Measurements from ENCODE around the gene KCNT2. TPM values are rescaled to one million over a fixed set of nuclear protein-coding genes. Genes with fewer than 3 reads are reported as not detected.
A peak's percentile ranks its signal among the peaks of the same experiment; 100 is the strongest.
"Not testable (repeated sequence)": the region's sequence is repeated elsewhere in the genome, so short reads cannot be mapped to it uniquely, and the experiment has no call there.

The KCNT2 gene
- total RNA-seq, 1 donor from 2014 or later, result 0.62 TPM

DNA sequence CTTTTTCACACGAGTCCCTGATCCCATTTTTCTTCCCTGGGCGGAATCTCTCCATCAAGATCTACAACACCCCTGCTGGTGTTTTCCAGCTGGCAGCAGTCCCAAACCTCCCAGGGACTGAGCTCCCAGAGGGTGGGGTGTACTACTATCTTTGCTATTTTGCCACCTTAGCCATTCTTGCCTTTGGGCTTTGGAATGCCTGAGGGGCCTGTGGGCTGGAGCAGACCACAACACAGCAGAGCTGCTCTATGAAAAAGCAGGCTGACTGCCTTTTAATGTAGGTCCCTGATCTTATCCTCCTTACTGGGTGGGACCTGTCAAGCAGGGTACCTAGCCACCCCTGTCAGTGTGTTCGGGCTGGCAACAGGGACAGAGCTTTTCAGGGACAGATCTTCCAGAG, 91.9 kb downstream of the KCNT2 start:
- peak; percentile 57 for DNase-seq (ENCODE audit: low read depth)

DNA sequence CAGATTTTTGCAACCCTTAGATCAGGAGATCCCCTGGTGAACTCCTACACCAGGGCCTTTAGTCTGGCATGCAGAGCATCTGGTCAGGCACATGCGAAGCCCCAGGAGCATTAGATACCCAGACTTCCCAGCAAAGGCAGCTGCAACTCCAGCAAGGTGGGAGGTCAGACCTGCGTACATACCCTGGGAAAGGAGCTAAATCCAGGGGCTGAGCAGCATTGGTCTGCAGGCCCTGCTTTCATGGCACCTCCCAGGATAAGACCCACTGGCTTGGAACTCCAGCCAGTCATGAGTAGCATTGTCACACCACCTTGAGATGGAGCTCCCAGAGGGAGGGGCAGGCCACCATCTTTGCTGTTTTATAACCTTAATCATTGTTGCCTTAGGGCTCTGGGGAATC, 92.3 kb downstream of the KCNT2 start:
- no peak for DNase-seq (ENCODE audit: low read depth)

DNA sequence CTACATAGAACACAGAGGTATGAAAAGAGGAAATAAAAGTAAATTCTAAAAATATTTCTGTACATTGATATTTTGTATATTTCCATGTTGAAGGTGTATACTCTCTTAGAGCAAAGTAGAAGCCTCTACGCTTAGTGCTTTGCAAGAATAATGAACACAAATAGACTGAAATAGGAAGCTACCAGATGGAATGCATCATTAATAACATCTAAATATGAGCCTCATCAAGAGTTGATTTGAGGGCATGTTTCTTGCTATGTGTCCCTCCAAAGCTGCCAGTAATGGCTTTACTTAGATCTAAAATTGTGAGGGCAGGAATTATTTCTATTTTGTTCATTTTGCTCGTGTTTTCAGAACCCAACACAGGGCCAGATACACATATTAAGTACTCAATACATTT, 94.4 kb downstream of the KCNT2 start:
- no peak for DNase-seq (ENCODE audit: low read depth)

DNA sequence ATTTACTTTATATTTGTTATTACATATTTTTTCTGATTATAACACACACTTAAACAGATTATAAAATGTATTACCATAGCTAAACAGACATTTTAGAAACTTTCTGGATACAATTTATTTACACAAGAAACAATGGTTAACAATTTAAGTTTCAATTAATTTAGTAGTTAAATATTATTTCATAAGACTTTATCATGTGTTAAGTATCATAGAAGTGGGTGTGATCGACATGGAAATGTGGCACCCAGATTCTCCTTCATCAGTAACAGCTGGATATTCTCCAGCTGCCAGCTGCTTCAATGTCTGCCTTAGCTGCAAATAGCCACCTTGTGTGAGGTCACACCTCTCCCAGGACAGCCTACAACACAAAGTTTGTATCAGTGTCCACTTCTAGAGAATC, 97.8 kb downstream of the KCNT2 start:
- no peak for DNase-seq (ENCODE audit: low read depth)

DNA sequence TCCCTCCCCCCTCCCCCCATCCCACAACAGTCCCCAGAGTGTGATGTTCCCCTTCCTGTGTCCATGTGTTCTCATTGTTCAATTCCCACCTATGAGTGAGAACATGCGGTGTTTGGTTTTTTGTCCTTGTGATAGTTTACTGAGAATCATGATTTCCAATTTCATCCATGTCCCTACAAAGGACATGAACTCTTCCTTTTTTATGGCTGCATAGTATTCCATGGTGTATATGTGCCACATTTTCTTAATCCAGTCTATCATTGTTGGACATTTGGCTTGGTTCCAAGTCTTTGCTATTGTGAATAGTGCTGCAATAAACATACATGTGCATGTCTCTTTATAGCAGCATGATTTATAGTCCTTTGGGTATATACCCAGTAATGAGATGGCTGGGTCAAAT, 104.0 kb downstream of the KCNT2 start:
- not testable (repeated sequence) for DNase-seq (ENCODE audit: low read depth)

DNA sequence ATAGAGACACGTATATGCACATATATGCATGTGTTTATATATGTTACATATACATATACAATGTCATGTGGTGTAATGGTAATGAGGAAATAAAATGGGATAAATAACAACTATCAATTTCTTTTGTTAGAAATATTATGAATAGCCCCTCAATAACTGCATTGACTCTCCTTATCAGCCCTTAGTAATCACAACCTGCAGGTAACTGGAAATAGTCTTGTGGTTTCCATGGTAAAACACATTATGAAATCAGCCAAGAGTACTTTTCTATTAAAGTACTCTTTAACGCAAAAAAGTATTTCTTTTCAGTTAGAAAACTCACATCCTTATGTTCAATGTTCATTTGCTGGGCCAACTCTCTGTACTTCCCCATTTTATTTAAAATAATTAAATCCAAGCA, 105.8 kb downstream of the KCNT2 start:
- DNase-seq (ENCODE audit: low read depth), result no peak

DNA sequence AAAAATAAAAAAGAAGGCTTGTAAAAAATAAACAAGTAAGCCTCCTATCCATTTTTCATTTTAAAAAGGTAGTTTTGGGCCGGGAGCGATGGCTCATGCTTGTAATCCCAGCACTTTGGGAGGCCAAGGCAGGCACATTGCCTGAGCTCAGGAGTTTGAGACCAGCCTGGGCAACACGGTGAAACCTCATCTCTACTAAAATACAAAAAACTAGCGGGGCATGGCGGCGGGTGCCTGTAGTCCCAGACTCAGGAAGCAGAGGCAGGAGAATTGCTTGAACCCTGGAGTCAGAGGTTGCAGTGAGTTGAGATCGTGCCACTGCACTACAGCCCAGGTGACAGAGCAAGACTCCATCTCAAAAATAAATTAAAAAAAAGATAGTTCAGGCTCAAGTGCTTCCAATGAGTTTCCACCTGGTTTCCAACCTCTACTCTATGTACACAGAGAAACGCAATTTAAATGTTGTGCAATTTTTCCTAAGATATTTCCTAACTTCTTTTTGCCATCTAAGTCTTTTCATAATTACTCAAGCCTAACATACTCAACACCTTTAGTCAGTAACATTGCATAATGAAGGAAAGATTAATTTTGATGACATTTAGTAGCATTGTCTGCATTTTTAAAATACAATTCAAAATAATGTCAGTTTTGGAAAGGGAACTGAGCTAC, 106.3 kb downstream of the KCNT2 start:
- DNase-seq (ENCODE audit: low read depth), result no peak

DNA sequence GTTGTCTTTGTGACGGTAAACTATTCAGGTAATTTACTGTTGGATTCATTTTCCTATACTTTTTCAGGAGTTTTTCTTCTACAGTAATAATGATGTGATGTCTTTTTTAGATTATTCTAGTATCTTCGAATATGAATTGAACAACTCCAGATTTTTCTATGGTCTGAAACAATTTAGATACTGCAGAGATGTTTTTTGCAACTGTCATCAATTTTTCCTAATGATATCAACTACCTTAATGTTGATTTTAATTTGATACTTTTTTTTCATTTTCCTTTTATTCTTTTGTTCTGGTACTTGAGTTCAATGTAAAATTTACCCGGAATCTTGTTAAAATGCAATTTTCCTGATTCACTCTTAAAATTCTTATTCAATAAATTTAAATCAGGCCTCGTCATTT, 110.4 kb downstream of the KCNT2 start:
- DNase-seq (ENCODE audit: low read depth), result no peak

DNA sequence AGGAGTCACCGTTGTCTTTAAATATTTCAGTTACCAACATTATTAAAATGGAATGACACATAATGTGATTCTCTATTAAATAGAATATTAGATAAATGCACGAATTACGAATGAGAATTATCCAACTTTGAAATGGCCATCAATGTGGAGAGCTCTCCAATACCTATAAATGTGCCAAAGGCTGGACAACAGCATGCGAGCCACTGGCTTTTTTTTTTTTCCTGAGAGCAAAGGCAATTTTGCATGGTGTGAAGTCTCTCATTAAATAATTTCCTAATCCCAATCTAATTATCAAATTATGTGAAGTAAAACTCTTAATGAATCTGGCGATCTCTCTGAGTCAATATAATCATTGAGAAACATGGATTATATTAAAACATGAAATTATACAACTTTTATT, 113.5 kb downstream of the KCNT2 start:
- DNase-seq (ENCODE audit: low read depth), result no peak

DNA sequence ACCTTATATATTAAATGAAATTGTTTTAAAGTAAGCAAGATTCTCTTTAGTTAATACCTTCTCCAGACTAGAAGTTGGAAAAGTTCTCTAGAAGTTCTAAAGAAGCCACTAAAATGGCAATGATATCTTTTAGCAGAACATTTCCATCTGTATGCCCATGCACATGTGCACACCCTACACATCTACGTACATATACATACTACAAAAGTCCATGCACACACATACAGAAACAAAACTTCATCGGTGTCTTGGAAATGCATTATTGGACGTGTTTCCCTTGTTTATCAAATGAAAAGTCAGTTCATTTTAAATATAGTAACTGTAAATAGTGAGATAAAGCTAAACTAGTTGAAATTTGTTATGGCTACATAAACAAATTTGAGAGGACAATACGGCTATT, 114.4 kb downstream of the KCNT2 start:
- no peak for DNase-seq (ENCODE audit: low read depth)

DNA sequence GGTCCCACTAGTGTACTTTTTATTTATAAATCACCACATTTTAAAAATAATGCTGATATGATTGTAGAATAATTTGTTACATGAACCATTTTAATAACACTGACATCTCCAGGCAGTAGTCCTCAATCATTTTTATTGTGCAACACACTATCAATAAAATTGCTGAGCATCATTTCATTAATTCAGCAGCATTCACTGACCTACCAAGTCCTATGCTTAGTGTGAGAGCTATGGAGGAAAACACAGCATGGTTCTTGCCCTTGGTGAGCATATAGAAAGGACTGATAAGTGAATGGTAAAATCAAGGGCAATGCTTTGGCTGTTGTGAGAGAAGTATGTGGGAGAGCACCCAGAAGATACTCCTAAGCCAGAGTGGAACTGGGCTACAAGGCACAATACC, 119.7 kb downstream of the KCNT2 start:
- DNase-seq (ENCODE audit: low read depth), result no peak

DNA sequence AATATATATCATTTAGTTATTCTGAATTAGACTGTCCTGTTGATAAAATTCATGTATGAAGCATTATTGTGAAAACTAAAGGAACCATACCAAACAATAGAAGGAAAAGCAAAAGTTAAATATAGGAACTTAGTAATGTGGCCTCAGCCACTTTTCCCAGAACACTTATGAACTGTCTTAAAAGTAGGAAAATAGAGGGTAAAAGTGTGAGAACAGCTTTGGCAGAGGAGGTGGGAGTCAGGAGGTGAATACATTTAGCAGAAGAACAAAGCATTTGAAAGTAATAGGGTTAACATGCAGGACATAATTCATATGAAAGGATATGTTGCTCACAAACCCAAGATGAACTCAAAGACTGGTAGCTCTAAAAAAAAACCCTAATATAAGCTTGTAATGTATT, 121.9 kb downstream of the KCNT2 start:
- no peak for DNase-seq (ENCODE audit: low read depth)

DNA sequence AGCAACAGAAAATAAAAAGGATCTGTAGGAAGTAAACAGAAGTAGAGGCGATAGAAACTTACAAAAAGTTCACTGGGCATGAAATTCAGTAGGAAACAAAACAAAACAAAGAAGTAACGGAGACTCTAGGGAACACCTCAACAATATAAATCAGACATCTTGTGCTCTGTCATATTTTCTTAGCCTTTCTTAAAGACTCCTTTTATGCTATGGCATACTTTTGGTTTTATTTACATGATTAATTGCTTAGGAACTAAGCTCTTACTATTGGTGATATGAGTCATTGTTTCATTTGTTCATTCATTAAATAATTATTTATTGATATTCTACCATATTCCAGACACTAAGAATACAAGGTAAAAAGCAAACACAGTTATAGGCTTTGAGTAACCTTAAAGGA, 126.6 kb downstream of the KCNT2 start:
- no peak for DNase-seq (ENCODE audit: low read depth)

DNA sequence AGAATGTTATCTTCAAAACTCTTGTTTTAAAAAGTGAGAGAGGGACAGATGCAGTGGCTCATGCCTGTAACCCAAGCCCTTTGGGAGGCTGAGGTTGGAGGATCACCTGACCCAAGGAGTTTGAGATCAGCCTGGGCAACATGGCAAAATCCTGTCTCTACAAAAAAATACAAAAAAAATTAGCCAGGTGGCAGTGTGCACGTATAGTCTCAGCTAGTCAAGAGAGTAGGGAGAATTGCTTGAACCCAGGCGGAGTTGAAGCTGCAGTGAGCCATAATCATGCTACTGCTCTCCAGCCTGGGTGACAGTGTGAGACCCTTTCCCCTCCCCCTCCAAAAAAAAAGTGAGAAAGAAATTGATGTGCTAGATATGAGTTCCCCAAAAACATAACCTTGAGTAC, 131.0 kb downstream of the KCNT2 start:
- no peak for DNase-seq (ENCODE audit: low read depth)

DNA sequence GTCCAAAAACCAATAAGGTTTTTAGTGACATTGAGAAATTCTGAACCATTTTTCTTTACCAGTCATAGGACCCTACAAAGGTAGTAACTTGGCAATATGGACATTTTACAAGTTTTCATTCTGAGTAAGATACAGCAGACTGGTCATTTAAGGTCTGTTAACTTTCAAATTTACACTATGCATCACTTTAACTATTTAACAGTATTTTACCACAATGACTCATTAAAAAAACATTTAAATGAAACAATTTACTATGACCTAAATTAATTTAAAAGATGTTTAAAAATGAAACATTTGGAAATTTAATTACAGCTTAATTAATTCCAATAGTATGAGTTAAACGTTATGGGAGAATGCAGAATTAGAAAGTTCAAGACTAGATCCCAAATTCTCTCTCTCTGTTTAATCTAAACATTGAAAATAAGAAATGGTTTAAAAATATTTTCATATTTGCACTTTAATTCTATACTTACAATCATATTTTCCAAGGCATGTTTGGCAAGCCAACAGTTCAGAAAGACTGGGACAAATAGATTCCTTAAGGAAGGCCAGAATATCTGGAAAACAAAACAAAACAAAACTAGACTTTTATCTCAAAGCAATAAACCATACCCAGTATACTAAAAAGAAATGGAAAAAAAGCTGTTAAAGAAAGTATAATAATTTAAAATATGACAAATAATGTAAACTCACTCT, 140.9 kb downstream of the KCNT2 start:
- DNase-seq (ENCODE audit: low read depth), result no peak

DNA sequence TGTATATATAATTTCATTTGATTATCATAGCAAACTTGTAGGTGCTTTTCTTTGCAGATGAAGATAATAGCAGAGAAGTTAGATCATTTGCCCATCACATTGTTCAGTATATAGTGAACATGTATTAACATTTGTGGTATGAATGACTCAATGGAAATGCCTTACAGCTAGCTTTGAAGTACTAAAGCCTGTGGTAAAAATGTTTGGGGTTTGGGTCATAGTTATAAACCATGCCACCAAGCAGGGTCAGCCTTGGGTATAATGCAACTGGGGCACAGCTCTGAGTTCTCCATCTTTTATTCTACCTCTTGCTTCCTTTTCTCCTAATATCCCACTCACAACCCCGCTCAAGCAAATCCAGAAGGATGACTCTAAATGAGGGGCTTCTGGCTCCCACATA, 141.6 kb downstream of the KCNT2 start:
- peak; percentile 52 for DNase-seq (ENCODE audit: low read depth)

DNA sequence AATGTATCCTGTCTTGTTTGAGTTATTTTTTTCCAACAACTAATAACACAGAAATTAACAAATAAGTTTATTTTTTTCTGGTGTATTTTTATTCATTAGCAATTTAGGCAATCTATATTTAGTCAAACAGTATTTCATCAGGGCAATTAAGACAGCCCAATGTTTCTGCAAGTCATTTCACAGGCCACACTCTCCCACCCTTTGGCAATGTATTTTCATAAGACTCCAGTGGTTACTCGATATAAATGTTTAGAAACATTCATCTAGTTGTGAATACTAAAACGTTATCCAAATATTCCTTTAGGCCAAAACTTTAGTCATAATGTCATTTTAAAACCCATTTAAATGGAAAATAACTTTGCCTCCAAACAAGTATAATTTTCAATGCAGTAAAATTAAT, 142.1 kb downstream of the KCNT2 start:
- DNase-seq (ENCODE audit: low read depth), result no peak

DNA sequence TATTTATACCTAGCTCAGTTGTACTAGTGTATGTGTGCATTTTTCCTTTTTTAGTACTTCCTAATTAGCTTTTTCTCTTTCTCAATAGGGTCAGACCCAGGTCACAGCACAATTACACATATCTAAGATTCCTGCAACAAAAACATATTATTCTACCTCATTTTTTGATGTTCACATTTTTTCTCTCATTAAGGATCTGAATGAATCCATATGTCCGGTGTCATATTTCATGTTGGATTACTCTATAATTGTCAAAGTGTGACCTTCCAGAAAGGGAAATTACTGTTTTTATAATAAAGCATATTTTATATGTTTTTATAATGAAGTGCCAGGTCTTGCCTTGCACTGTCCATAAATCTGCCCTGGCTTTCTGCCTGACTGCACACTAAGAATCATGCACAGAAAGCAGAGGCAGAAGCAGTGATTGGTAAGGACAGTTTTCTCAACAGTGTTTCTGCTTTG, 143.7 kb downstream of the KCNT2 start:
- no peak for DNase-seq (ENCODE audit: low read depth)

DNA sequence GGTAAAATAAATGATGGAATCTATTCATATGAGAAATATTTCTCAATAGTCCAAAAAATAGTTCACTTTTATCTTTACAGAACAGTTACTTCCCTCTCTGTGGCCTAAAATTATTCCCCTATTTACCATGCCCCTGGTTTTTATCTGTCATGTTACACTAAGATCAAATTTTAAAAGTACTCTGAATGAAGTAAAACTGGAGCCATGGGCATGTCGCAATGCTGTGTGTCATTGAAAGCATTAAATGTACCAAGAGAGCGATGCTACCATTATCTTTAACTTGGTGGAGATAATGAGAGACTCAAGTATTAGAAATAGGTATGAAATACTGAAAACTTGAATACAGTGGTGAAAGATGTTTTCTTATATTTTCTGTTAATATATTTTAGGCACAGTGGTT, 146.2 kb downstream of the KCNT2 start:
- no peak for DNase-seq (ENCODE audit: low read depth)

DNA sequence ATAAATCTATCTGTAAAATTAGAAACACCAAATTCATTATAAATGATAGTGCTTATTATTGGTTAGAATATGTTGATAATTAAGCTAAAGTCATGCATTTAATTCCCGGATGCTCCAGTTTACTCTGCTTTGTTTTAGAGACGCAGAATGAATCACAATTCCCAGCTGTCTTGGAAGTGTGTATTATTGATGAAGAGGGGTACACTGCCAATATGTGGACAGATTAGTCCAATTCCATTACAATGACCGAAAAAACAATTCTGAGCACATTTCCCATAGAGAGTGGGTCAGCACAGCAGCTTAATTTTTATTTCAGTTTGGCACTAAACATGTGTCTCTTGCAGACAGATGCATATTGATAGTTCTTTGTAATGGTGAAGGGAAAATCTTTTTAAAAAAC, 146.7 kb downstream of the KCNT2 start:
- DNase-seq (ENCODE audit: low read depth), result no peak

DNA sequence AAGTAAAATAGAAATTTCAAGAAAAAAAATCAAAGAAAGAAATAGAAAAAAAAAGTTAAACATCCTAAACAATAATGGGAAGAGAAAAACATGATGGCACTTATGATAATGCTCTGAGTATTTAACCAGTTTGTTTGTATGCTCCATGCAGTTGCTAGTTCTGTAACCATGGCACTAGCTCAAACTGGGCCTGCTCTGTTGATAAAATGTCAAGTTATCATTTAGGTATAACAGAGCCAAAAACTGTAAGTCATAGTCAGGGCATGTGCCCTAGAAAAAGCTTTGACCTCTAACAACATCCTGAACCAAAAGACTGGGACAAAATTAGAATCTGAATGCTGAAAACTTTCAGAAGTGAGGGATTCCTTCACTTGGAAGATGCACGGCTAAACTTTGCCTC, 148.9 kb downstream of the KCNT2 start:
- DNase-seq (ENCODE audit: low read depth), result no peak

DNA sequence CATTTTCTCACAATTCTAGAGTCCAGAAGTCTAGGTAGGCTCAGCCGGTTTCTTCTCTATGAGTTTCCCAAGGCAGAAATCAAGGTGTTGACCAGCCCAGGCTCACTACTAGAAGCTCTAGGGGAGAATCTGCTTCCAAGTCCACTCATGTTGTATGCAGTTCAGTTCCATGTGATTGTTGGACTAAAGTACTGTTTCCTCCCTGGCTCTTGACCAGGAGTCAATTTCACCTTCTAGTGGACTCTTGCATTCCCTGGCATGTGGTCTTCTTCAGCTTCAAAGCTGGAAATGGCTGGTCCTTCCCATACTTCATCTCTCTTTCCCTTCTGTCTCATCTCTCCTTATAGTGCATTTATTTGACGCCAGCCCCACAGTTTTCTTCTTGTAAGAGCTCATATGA, 153.4 kb downstream of the KCNT2 start:
- no peak for DNase-seq (ENCODE audit: low read depth)

DNA sequence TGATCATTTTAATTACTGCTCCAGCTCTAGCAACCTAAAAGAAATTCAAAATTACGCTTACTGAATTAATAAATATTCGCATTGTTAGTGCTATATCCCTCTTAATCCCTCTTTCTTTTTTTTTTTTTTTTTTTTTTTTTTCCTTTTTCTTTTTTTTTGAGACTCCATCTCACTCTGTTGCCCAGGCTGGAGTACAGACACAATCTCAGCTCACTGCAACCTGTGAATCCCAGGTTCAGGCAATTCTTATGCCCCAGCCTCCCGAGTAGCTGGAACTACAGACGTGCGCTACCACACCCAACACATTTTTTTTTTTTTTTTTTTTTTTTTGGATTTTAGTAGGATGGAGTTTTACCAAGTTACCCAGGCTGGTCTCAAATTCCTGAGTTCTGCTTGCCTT, 157.1 kb downstream of the KCNT2 start:
- no peak for DNase-seq (ENCODE audit: low read depth)

Measured in myocyte (in vitro differentiated cells).